Measurements from ENCODE around the gene CDX2. TPM values are rescaled to one million over a fixed set of nuclear protein-coding genes. Genes with fewer than 3 reads are reported as not detected.

Gene CDX2
- total RNA-seq, 4 donors from 2014 or later: not detected

DNA sequence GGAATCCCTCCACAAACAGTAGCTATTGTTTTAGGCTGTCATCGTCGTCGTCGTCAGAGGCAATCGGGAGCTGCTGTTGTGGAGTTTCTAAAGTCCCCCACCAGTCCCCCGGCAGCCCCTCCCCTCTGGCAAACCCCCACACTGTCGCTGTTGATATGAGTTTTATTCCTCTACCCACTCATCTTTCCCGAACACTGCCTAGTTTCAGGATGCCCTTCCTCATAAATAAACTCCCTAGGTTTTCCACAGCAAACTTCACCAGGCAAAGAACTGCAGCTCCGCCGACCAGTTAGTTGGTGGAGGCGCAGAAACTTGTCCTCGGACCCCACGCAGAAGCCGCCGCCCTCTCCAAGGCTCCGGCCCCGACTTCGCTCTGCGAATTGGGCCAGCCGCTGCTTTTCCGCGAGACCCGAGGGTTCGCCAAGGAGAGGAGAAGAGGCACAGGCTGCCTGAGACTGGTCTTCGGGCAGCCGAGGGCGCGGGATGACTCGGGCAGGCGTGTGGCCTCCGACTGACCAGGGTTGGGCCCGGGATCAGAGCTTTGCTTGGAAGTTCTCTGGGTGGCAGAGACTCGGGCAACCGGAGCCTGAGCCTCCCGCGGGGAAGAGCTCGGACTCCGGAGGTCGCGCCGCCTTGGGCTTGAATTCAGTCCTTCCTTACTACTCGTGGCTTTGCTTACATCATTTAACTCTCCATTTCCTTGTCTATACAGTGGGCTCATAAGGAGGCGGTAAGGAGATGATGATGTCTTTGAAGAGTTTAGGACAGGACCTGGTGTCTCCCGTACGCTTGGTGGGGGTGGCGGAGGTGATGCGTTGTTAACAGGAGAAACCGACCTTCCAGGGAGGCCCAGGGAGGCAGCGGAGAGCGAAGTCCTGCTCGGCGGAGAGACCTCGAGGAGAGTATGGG is 41.4 kb downstream of the CDX2 start:
- Histone ChIP-seq H3K4me1 (peaks cover 34% of the 10 kb centered on the region), H3K4me3 (no peak overlapping the region), H3K27ac (no peak overlapping the region), H3K9me3 (no peaks in the 10 kb centered on the region), H3K27me3 (peaks cover 99% of the 10 kb centered on the region), H3K36me3 (no peaks in the 10 kb centered on the region)
- TF ChIP-seq EP300 (IDR thresholded peaks at IDR 0.05) (no peak), POLR2A (IDR thresholded peaks at IDR 0.05) (no peak), POLR2AphosphoS5 (IDR thresholded peaks at IDR 0.05) (no peak)
- TF ChIP-seq, protein P1, sequence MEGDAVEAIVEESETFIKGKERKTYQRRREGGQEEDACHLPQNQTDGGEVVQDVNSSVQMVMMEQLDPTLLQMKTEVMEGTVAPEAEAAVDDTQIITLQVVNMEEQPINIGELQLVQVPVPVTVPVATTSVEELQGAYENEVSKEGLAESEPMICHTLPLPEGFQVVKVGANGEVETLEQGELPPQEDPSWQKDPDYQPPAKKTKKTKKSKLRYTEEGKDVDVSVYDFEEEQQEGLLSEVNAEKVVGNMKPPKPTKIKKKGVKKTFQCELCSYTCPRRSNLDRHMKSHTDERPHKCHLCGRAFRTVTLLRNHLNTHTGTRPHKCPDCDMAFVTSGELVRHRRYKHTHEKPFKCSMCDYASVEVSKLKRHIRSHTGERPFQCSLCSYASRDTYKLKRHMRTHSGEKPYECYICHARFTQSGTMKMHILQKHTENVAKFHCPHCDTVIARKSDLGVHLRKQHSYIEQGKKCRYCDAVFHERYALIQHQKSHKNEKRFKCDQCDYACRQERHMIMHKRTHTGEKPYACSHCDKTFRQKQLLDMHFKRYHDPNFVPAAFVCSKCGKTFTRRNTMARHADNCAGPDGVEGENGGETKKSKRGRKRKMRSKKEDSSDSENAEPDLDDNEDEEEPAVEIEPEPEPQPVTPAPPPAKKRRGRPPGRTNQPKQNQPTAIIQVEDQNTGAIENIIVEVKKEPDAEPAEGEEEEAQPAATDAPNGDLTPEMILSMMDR (IDR thresholded peaks at IDR 0.05): no peak
- WGBS: 6% methylated on average over 34 of the region's 53 CpGs
- DNase-seq (ENCODE audit: low spot score in 2 of 2): no peak

DNA sequence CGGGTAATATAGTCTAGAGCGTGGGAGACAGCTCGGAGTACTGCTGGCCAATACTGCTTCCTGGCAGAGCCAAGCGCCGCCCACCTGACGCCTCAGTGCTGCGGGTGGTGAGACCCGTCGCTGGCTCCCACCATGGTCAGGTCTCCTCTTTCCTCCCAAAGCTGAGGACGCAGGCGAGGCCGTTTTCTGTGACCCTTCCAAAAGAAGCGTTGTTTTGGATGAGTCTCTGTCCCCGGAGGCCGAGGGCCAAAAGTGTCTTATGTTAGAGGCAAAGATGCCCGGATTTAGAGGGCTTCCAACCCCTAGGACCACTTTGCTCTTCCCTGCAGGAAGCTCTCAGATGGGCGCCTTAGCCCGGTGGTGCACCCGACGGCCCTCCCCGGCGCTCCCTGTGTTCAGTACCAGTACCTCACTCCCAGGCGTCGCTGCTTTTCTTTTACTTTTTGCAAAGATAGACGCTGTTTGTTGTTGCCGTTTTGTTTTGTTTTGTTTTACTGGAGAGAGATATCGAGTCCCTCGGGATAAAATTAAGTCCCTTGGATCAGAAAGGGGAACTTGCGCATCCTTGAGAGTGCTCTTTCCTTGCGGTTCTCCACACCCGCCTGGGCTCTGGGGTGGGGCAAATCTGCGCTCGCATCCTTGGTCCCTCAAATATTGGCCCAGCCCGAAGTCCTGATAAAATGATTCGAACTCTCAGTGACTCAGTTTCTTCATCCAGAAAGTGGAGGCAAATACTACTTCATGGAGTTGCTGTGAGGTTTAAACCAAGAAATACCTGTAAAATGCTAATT is 42.3 kb downstream of the CDX2 start:
- Histone ChIP-seq H3K4me3 (no peak overlapping the region), H3K9me3 (no peaks in the 10 kb centered on the region), H3K27me3 (peaks cover 100% of the 10 kb centered on the region), H3K4me1 (peaks cover 42% of the 10 kb centered on the region), H3K27ac (no peak overlapping the region), H3K36me3 (no peaks in the 10 kb centered on the region)
- DNase-seq (ENCODE audit: low spot score in 2 of 2): no peak
- TF ChIP-seq POLR2A (IDR thresholded peaks at IDR 0.05): no peak
- TF ChIP-seq EP300 (IDR thresholded peaks at IDR 0.05): no peak
- TF ChIP-seq POLR2AphosphoS5 (IDR thresholded peaks at IDR 0.05): no peak
- TF ChIP-seq, protein P1 (IDR thresholded peaks at IDR 0.05): no peak
- 4% methylated on average over 35 of the region's 35 CpGs for WGBS

GRCh38 chr13:27925220-27925991 is 43.7 kb downstream of the CDX2 start:
- Histone ChIP-seq H3K36me3 (no peaks in the 10 kb centered on the region), H3K4me1 (peaks cover 55% of the 10 kb centered on the region), H3K9me3 (no peaks in the 10 kb centered on the region), H3K4me3 (no peak overlapping the region), H3K27ac (no peak overlapping the region), H3K27me3 (peaks cover 100% of the 10 kb centered on the region)
- WGBS: 22% methylated on average over 9 of the region's 9 CpGs
- DNase-seq (ENCODE audit: low spot score in 2 of 2): no peak
- TF ChIP-seq, protein P1 (IDR thresholded peaks at IDR 0.05): no peak
- TF ChIP-seq EP300 (IDR thresholded peaks at IDR 0.05) (no peak), POLR2AphosphoS5 (IDR thresholded peaks at IDR 0.05) (no peak), POLR2A (IDR thresholded peaks at IDR 0.05) (no peak)

DNA sequence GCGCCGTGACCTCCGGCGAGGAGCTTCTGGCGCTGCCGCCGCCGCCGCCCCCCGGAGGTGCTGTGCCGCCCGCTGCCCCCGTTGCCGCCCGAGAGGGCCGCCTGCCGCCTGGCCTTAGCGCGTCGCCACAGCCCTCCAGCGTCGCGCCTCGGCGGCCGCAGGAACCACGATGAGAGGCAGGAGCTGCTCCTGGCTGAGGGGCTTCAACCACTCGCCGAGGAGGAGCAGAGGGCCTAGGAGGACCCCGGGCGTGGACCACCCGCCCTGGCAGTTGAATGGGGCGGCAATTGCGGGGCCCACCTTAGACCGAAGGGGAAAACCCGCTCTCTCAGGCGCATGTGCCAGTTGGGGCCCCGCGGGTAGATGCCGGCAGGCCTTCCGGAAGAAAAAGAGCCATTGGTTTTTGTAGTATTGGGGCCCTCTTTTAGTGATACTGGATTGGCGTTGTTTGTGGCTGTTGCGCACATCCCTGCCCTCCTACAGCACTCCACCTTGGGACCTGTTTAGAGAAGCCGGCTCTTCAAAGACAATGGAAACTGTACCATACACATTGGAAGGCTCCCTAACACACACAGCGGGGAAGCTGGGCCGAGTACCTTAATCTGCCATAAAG is 44.5 kb downstream of the CDX2 start:
- TF ChIP-seq POLR2A (IDR thresholded peaks at IDR 0.05): no peak
- TF ChIP-seq POLR2AphosphoS5 (IDR thresholded peaks at IDR 0.05): no peak
- no peak for TF ChIP-seq EP300 (IDR thresholded peaks at IDR 0.05)
- TF ChIP-seq, protein P1 (IDR thresholded peaks at IDR 0.05): no peak
- Histone ChIP-seq H3K4me3 (no peak overlapping the region), H3K27ac (no peak overlapping the region), H3K4me1 (peaks cover 63% of the 10 kb centered on the region), H3K9me3 (no peaks in the 10 kb centered on the region), H3K27me3 (peaks cover 100% of the 10 kb centered on the region), H3K36me3 (no peaks in the 10 kb centered on the region)
- DNase-seq (ENCODE audit: low spot score in 2 of 2): no peak
- 11% methylated on average over 5 of the region's 46 CpGs for whole genome bisulfite sequencing

Measured in suprapubic skin (tissue), 4 donors.